Colonic mucosa (tissue), 4 donors: ENCODE measurements around the gene CDK5R2. TPM values are rescaled to one million over a fixed set of nuclear protein-coding genes. Genes with fewer than 3 reads are reported as not detected.

Source experiments
- DNase-seq: peaks from one replicate; pipeline ENCODE4 v3.0.0-alpha.2; 2020
- H3K27ac ChIP-seq: fragments of 200-600 bp; one replicate; pipeline ENCODE4 v1.8.0; 2021
- H3K27me3 ChIP-seq: fragments of 200-600 bp; one replicate; pipeline ENCODE4 v1.8.0; 2021
- H3K36me3 ChIP-seq: fragments of 200-600 bp; one replicate; pipeline ENCODE4 v1.8.0; 2021
- H3K4me1 ChIP-seq: fragments of 200-600 bp; one replicate; pipeline ENCODE4 v1.8.0; 2021; ENCODE audit warnings: mild to moderate bottlenecking
- H3K4me3 ChIP-seq: fragments of 200-600 bp; one replicate; pipeline ENCODE4 v1.8.0; 2021
- H3K9ac ChIP-seq, 2 donors: one replicate each; pipeline ENCODE4 v1.7.0; 2013; ENCODE audit warnings: control low read depth in 2 of 2, low read depth in 2 of 2, low read length in 2 of 2
- H3K9me3 ChIP-seq: fragments of 200-600 bp; one replicate; pipeline ENCODE4 v1.8.0; 2021
- CTCF ChIP-seq: fragments of 200-600 bp; IDR thresholded peaks from one replicate; pipeline ENCODE4 v1.8.0; 2022; ENCODE audit warnings: antibody characterized with exemption, mild to moderate bottlenecking
- intact Hi-C: fragments of 100-400 bp; cut with DNase I; formaldehyde crosslinking; loops from one replicate; pipeline ENCODE4 v1.14.1; 2022
- total RNA-seq, 2 donors: library from RNA; stranded (reverse); fragmentation: NEBNext Ultra II Directional in 1 of 2; extraction: Animal tissue kit (Norgen Biotek cat#: 25700) in 1 of 2; gene quantifications; one replicate each; pipeline ENCODE4 v1.2.1, GENCODE V29; 2021
- donor health status: healthy.
- donor health status: DM: no; HTN: no; CAD: no.
- donor health status: DM: no; HTN: no; CAD: no.

Gene CDK5R2
- total RNA-seq, 2 donors from 2014 or later, result 0.30 to 0.56 TPM

GRCh38 chr2:218952160-218952559 lies 7.3 kb upstream of the CDK5R2 start:
- Histone ChIP-seq H3K27me3 (no peaks in the 10 kb centered on the region), H3K4me3 (no peak overlapping the region), H3K36me3 (no peaks in the 10 kb centered on the region), H3K27ac (no peak overlapping the region), H3K4me1 (no peaks in the 10 kb centered on the region), H3K9me3 (no peaks in the 10 kb centered on the region), H3K9ac (no peak overlapping the region)
- intact Hi-C loops, result no loop called here
- no peak for TF ChIP-seq CTCF
- no peak for DNase-seq

- intact Hi-C loops, result no loop called here
- peaks cover 4% of the 10 kb centered on the region for H3K27me3 ChIP-seq
Measured at GRCh38 chr2:218953366-218953954, 6.0 kb upstream of the CDK5R2 start.

GRCh38 chr2:218954541-218955300 lies 4.7 kb upstream of the CDK5R2 start:
- peaks cover 17% of the 10 kb centered on the region for H3K27me3 ChIP-seq
- no peaks in the 10 kb centered on the region for H3K4me1 ChIP-seq
- DNase-seq, result no peak
- intact Hi-C loops, result no loop called here
- H3K9me3 ChIP-seq, result no peaks in the 10 kb centered on the region
- H3K9ac ChIP-seq, result no peak overlapping the region
- no peak overlapping the region for H3K4me3 ChIP-seq
- no peaks in the 10 kb centered on the region for H3K36me3 ChIP-seq
- no peak overlapping the region for H3K27ac ChIP-seq
- TF ChIP-seq CTCF, result no peak

More at GRCh38 chr2:218953366-218953954, 6.0 kb upstream of the CDK5R2 start:
- no peak overlapping the region for H3K27ac ChIP-seq
- H3K9ac ChIP-seq, result no peak overlapping the region
- no peaks in the 10 kb centered on the region for H3K9me3 ChIP-seq
- H3K4me3 ChIP-seq, result no peak overlapping the region
- no peak for DNase-seq
- no peaks in the 10 kb centered on the region for H3K36me3 ChIP-seq
- TF ChIP-seq CTCF, result no peak
- H3K4me1 ChIP-seq, result no peaks in the 10 kb centered on the region

- TF ChIP-seq CTCF, result no peak
- Histone ChIP-seq H3K4me3 (no peak overlapping the region), H3K9ac (no peak overlapping the region), H3K27me3 (peaks cover 30% of the 10 kb centered on the region), H3K9me3 (no peaks in the 10 kb centered on the region), H3K36me3 (no peaks in the 10 kb centered on the region), H3K27ac (no peak overlapping the region), H3K4me1 (no peaks in the 10 kb centered on the region)
- no peak for DNase-seq
- intact Hi-C loops, result no loop called here
Measured at GRCh38 chr2:218956039-218956438, 3.4 kb upstream of the CDK5R2 start.

- H3K27me3 ChIP-seq, result peaks cover 46% of the 10 kb centered on the region
- DNase-seq, result no peak
- intact Hi-C loops, result no loop called here
Measured at GRCh38 chr2:218957671-218958070, 1.8 kb upstream of the CDK5R2 start.

More at GRCh38 chr2:218957671-218958070, 1.8 kb upstream of the CDK5R2 start:
- Histone ChIP-seq H3K4me3 (no peak overlapping the region), H3K36me3 (no peaks in the 10 kb centered on the region), H3K9ac (no peak overlapping the region), H3K9me3 (no peaks in the 10 kb centered on the region), H3K27ac (no peak overlapping the region), H3K4me1 (no peaks in the 10 kb centered on the region)
- TF ChIP-seq CTCF, result no peak
